OCI-LY1 (cell line): Measurements from ENCODE around the gene SHC3.
A peak's percentile ranks its signal among the peaks of the same experiment; 100 is the strongest.

Experiments
- H2AFZ ChIP-seq: fragments of 200-600 bp; sonication (generic), shearing (Covaris generic); 2 replicates; pipeline ENCODE4 v1.6.0; 2014; ENCODE audit warnings: antibody characterized with exemption, mild to moderate bottlenecking, low read length
- H3F3A ChIP-seq: fragments of 200-600 bp; sonication (generic), shearing (Covaris generic); 2 replicates; pipeline ENCODE4 v1.6.0; 2014; ENCODE audit warnings: mild to moderate bottlenecking, antibody characterized with exemption, low read length, moderate library complexity; ENCODE audit not compliant: insufficient read depth
- H3K27ac ChIP-seq: fragments of 200-600 bp; sonication (generic); 2 replicates; pipeline ENCODE4 v1.5.1; 2014; ENCODE audit warnings: low read length, mixed run types, mild to moderate bottlenecking, low read depth; ENCODE audit not compliant: poor library complexity, severe bottlenecking
- H3K27me3 ChIP-seq: fragments of 200-600 bp; sonication (generic); 2 replicates; pipeline ENCODE4 v1.6.0; 2014; ENCODE audit warnings: antibody characterized with exemption, mild to moderate bottlenecking, low read length, moderate library complexity; ENCODE audit not compliant: insufficient read depth
- H3K36me3 ChIP-seq: fragments of 200-600 bp; sonication (generic); 2 replicates; pipeline ENCODE4 v1.6.1; 2014; ENCODE audit warnings: mild to moderate bottlenecking, antibody characterized with exemption, low read length, moderate library complexity, mixed read lengths; ENCODE audit not compliant: insufficient read depth
- H3K4me1 ChIP-seq: fragments of 200-600 bp; sonication (generic); 2 replicates; pipeline ENCODE4 v1.5.1; 2014; ENCODE audit warnings: mild to moderate bottlenecking, low read length, moderate library complexity; ENCODE audit not compliant: insufficient read depth, severe bottlenecking
- H3K4me2 ChIP-seq: fragments of 200-600 bp; sonication (generic), shearing (Covaris generic); 2 replicates; pipeline ENCODE4 v1.6.1; 2014; ENCODE audit warnings: low read length
- H3K4me3 ChIP-seq: fragments of 200-600 bp; sonication (generic); 2 replicates; pipeline ENCODE4 v1.5.1; 2014; ENCODE audit warnings: low read length, low read depth, mild to moderate bottlenecking, mixed read lengths; ENCODE audit not compliant: poor library complexity, severe bottlenecking
- H3K79me2 ChIP-seq: fragments of 200-600 bp; shearing (Covaris generic); 2 replicates; pipeline ENCODE4 v1.6.1; 2016; ENCODE audit warnings: mixed run types, low read length, mixed read lengths; ENCODE audit not compliant: insufficient read depth
- H3K9ac ChIP-seq: fragments of 200-600 bp; sonication (generic), shearing (Covaris generic); 2 replicates; pipeline ENCODE4 v1.6.1; 2014; ENCODE audit warnings: mild to moderate bottlenecking, low read length, mixed read lengths
- H3K9me2 ChIP-seq: fragments of 200-600 bp; sonication (generic), shearing (Covaris generic); 2 replicates; pipeline ENCODE4 v1.6.1; 2014; ENCODE audit warnings: low read depth, mild to moderate bottlenecking, low read length, mixed read lengths
- H3K9me3 ChIP-seq: fragments of 200-600 bp; shearing (Covaris generic); 2 replicates; pipeline ENCODE4 v1.6.1; 2014; ENCODE audit warnings: low read length, mixed read lengths
- H4K20me1 ChIP-seq: fragments of 200-600 bp; sonication (generic), shearing (Covaris generic); 2 replicates; pipeline ENCODE4 v1.6.0; 2016; ENCODE audit warnings: mild to moderate bottlenecking, low read length; ENCODE audit not compliant: insufficient read depth
- CTCF ChIP-seq: fragments of 200-600 bp; sonication (generic), shearing (Covaris generic); IDR thresholded peaks from 2 replicates; pipeline ENCODE4 v1.5.1; 2017; ENCODE audit warnings: mild to moderate bottlenecking, antibody characterized with exemption, low read length, moderate library complexity, mixed read lengths
- EZH2 ChIP-seq: fragments of 200-600 bp; sonication (generic), shearing (Covaris generic); IDR thresholded peaks from 2 replicates; pipeline ENCODE4 v1.8.0; 2017; ENCODE audit warnings: borderline replicate concordance, mixed run types, mild to moderate bottlenecking, antibody characterized with exemption, low read length, moderate library complexity, mixed read lengths

SHC3 gene

GRCh38 chr9:89000973-89001916 lies 177.4 kb downstream of the SHC3 start:
- peaks cover 45% of the 10 kb centered on the region for H3K4me1 ChIP-seq
- H3K79me2 ChIP-seq: no peaks in the 10 kb centered on the region
- H3K9me2 ChIP-seq: no peaks in the 10 kb centered on the region
- H3F3A ChIP-seq: 0 out of 2 replicates have a peak, but pooled peaks cover 3% of the 10 kb centered on the region
- H2AFZ ChIP-seq: no peak overlapping the region
- no peaks in the 10 kb centered on the region; the same call in 1 of the 2 replicates for H3K36me3 ChIP-seq
- H4K20me1 ChIP-seq: no peaks in the 10 kb centered on the region
- no peaks in the 10 kb centered on the region; the same call in 1 of the 2 replicates for H3K27me3 ChIP-seq
- no peaks in the 10 kb centered on the region for H3K9me3 ChIP-seq
- peak overlapping the region; percentile 60 for H3K4me2 ChIP-seq
- peak; percentile 83 for TF ChIP-seq CTCF
- no peak for TF ChIP-seq EZH2
- peak overlapping the region; percentile 35; the same call in 1 of the 2 replicates for H3K9ac ChIP-seq
- H3K27ac ChIP-seq: no peak overlapping the region
- no peak overlapping the region for H3K4me3 ChIP-seq

DNA sequence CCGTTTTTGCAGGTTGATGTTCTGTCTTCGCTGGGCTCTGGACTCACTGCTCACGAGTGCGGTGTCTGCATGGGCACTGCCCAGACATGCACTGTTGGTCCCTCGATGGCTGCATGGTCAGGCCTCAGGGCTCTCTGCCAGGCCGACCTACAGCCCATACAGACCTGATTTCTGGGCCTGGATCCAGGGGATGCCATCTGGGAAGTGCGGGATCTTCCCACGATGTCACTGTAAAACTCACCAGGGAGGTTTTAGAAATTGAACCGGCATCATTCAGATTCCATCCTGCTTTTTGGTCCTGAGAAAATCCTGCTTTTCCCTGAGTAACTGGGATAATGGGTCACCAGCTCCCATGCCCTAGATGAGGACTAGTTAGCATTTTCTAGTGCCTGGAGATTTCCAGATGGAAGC lies 178.2 kb downstream of the SHC3 start:
- 0 out of 2 replicates have a peak overlapping the region, but pooled peaks have one; percentile 60 for H3K4me2 ChIP-seq
- TF ChIP-seq CTCF (no peak), EZH2 (no peak)
- H3K9ac ChIP-seq: peak overlapping the region; percentile 35; the same call in 1 of the 2 replicates

GRCh38 chr9:88998911-88999310 lies 179.7 kb downstream of the SHC3 start:
- Histone ChIP-seq H3K36me3 (no peaks in the 10 kb centered on the region; the same call in 1 of the 2 replicates), H3K9ac (peak overlapping the region; percentile 36), H2AFZ (no peak overlapping the region), H3K4me1 (peaks cover 68% of the 10 kb centered on the region), H3K27ac (peak overlapping the region; percentile 85), H3K9me2 (no peaks in the 10 kb centered on the region), H3K9me3 (no peaks in the 10 kb centered on the region), H3K79me2 (no peaks in the 10 kb centered on the region), H4K20me1 (no peaks in the 10 kb centered on the region), H3K4me3 (no peak overlapping the region), H3F3A (0 out of 2 replicates have a peak, but pooled peaks cover 3% of the 10 kb centered on the region), H3K27me3 (no peaks in the 10 kb centered on the region; the same call in 1 of the 2 replicates), H3K4me2 (peak overlapping the region; percentile 25)
- TF ChIP-seq CTCF (no peak), EZH2 (no peak)

More for the DNA sequence above, 178.2 kb downstream of the SHC3 start:
- H3K4me1 ChIP-seq: peaks cover 53% of the 10 kb centered on the region
- no peaks in the 10 kb centered on the region for H3K9me2 ChIP-seq
- H3K79me2 ChIP-seq: no peaks in the 10 kb centered on the region
- no peaks in the 10 kb centered on the region; the same call in 1 of the 2 replicates for H3K27me3 ChIP-seq
- no peak overlapping the region for H3K4me3 ChIP-seq
- no peaks in the 10 kb centered on the region for H4K20me1 ChIP-seq
- H3K9me3 ChIP-seq: no peaks in the 10 kb centered on the region
- 0 out of 2 replicates have a peak, but pooled peaks cover 3% of the 10 kb centered on the region for H3F3A ChIP-seq
- no peak overlapping the region for H2AFZ ChIP-seq
- H3K36me3 ChIP-seq: no peaks in the 10 kb centered on the region; the same call in 1 of the 2 replicates
- H3K27ac ChIP-seq: peak overlapping the region; percentile 62
